GM19452 (cell line): ENCODE measurements around the gene LOXL3.

Source experiments
- ATAC-seq: cut with Tn5 transposase; IDR thresholded peaks from one replicate; pipeline ENCODE4 v1.9.1; 2021; ENCODE audit not compliant: unreplicated experiment

Gene LOXL3

GRCh38 chr2:74510272-74510671 is 43.5 kb downstream of the LOXL3 start:
- no peak for ATAC-seq

DNA sequence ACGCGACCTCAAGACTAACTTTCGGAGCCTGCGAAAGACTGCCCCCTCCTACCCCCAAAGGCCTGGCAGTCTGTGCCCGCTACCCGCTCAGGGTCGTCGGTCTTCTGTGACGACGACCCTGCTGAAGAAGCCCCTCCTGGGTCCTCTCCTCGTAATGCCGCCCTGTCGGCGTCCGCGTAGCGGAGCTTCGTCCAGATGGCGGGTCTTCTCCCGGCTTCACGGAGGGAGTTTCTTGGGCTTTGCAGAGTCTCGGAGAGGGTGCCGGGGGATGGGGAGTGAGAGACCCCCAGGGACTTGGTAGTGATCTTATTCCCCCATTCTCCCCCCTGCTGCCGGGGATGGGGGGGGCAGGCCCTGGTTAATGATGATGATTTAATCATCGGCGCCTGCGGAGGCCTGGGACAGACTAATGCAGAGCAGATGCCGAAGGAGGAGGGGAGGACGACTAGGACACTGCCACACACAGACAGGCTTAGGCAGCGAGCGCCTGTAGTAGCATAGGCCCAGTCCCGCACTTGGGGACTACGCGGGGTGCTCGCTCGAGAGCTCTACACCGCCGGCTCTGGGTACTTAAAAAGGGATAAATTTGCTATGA is 45.7 kb downstream of the LOXL3 start:
- no peak for ATAC-seq

DNA sequence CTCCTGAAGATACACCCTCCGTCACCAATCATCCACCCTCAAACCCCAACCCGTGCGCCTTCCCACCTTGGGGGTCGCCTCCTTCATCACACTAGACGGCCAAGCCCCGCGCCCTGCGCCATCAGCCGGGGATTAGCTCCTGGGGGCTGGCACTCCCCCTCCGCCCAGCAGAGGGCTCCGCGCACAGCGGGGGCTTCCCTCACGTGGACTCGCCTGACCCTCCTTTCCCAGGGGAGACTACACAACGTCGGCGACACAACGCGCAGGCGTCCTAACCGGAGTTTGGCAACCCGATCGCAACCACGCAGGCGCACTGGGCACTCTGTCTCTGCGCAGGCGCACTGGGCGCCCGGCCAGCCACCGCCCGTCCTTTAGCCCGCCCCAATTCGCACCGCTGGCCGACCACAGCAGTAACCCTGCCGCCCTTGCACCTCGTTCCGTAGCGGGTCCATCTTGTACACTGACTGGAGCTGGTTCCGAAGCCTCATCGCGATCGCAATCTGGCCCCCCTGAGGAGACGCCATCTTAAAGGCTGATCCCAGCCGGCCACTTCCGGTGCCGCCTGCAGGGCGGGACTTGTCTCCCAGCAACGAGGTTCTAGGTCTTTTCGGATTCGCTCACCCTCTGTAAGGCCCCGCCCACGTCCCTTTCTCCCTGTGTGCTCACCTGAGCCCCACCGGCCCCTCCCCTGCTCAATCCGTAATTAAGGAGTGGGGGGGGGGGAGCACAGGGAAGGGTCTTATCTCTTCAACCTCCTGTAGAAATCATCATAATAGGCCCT is 46.4 kb downstream of the LOXL3 start, which contains the start of gene PCGF1:
Gene PCGF1, minus strand, starts transcription at position 551 of the 781 bp plus-strand sequence. Its CDS starts 27 bp downstream, at position 524.
- ATAC-seq, result peak; percentile 86

- ATAC-seq, result no peak
These were observed 48.1 kb downstream of the LOXL3 start for GRCh38 chr2:74505448-74506246.

DNA sequence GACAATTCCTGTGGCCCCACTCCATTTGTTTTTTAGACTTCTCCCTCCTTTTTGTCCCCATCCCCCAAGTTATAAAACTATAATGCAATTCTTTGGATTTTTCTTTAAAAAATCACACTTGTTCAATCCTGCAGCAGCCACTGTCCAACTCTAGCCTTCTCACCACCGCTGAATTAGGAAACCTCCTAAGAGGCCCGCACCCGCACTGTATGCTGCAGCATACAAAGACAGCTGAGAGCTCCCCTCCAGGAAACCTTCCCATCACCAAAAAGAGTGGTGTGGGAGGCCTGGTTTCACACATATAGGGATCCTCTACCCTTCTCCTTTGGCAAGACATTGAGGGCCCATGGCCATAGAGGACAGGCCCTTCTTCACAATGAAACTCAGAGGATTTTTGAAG is 49.2 kb downstream of the LOXL3 start:
- ATAC-seq, result no peak

DNA sequence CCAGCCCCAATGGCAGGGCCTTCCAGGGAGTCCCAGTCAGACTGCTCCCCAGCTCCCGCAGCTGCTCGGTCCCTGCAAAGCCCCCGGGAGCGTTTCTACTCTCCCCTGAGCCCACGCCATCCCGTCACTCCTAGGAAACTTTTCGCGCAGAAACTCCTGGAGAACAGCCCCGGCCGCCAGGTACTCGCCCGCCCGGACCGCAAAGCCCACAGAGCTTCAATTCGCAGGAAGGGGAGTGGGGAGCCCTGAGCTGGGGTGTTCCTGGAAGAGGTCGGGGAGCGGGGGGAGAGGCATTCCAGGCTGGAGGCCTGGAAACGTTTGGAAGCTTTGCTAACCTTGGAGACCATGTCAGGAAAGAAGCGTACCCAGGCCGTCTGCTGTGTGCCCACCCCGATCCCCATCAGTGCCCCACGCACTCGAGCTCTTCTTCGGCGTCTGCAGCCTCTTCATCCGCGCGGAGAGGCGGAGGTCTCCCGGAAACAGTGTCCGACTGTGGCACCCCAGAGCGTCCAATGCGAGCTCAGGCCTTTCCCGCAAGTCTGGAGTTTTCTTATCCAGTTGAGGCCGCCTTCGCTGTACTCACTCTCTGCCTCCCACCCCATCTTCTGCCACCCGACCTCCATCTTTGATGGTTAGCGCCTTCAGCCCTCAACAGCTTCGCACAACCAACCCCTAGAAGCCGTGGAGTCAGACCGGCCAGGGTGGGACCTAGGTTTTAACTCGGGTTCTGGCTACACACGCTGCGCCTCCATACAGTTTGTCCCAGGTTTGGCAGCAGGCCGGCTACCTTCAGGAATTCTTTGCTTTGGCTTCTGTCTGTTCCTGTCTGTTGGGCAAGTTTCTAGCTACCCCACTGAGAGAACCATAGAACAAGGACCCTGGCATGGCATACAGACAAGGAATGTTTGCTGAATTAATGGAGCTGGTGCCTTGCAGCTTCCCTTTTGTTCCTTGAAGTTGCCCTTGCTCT is 50.0 kb downstream of the LOXL3 start:
- no peak for ATAC-seq

- peak; percentile 50 for ATAC-seq
These were observed 50.8 kb downstream of the LOXL3 start for GRCh38 chr2:74502720-74503505.

- ATAC-seq, result no peak
These were observed 51.5 kb downstream of the LOXL3 start for GRCh38 chr2:74502147-74502719.

- ATAC-seq, result no peak
These were observed 52.2 kb downstream of the LOXL3 start for GRCh38 chr2:74501335-74502071.

- no peak for ATAC-seq
These were observed 53.2 kb downstream of the LOXL3 start for GRCh38 chr2:74500578-74500946.

DNA sequence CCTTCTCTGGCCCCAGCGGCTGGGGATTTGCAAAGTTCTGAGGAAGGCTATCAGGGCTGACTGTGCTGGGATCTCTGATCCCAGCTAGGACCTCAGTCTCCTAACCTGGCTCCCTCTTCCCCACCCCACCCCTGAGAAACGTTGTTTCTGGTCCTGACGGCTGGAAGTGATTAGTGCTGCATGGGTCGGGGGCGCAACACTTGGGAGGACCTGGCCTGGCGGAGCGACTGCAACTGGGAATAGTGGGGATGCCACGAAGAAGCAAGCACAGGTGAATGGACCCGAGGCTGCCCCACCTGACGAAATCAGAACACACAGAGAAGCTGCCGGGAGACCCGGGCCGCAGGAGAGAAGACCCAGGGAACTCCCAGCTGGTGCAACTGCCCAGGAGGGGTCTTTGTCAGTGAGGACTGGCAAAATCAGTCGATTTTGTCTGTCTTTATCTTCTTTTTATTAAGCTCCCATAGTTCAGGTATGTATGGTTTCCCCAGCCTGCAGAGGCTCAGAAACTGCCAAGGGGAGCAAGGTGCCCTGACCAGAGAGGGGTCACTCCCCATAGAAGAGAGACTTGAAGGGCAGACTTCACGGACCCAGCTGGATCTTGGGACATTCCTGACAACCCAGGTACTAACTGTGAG is 53.7 kb downstream of the LOXL3 start:
- no peak for ATAC-seq

DNA sequence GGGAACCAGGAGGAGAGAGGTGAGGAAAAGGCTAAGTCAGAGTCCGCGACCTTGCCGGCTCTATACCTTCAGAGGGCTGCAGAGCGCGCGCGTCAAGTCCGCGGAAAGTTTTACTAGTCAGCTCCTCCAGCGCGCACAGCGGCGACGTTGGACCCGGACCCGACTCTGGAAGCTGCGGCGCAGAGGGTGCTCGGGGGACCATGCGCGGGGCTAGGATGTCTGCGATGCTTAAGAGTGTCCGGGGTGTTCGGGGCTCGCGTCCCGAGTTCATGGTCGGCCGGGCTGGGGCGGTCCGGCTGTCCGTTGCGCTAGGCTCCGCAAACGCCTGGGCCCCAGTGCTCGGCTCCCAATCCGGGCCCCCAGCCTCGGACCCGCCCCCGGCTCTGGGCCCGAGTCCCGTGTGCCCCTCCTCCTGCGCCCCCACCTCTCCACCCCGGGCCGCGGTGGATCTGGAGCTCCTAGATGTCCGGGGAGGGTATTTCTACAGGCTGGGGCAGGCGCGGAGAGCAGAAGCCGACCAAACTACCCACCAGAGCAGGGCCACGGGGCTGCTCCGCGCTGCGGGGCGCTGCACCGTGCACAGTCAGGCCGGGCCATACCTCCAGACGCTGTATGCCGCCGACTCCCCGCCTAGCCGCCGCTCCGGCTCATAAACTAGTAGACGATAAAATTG is 54.3 kb downstream of the LOXL3 start, which contains the start of gene LBX2:
Gene LBX2, minus strand, starts transcription at position 337 of the 673 bp plus-strand sequence. Its CDS starts 66 bp downstream, at position 271.
- ATAC-seq, result no peak

GRCh38 chr2:74498500-74499266 is 55.1 kb downstream of the LOXL3 start:
- no peak for ATAC-seq

DNA sequence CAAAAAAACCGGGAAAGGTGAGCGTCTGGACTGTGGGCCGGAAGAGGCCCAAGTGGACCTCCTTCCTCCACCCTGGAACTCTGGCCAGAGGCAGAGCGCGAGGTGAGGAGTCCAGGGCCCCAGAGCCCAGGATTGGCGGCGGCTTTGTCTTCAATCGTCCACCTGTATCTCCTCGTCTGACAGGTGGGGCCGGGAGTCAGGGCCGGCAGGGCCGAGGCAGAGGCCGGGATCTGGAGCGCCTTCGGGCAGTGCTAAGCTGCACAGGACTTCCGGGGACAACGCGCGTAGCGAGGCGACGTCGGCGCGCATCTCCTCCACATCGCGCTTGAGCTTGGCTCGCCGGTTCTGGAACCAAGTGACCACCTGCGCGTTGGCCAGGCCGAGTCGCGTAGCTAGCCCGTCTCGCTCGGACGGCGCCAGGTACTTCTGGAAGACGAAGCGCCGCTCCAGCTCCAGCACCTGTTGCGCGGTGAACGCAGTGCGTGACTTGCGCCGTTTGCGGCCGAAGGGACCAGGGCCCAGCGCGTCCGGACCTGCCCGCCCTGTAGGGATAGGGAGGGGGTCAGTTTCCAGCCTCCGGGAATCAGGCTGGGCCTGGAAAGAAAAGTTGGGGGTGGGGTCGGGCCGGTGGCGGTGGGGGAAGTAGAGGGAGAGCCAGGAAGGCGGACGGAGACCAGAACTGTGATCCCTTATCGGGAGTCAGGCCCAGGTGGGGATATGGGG is 55.8 kb downstream of the LOXL3 start:
- ATAC-seq, result no peak

DNA sequence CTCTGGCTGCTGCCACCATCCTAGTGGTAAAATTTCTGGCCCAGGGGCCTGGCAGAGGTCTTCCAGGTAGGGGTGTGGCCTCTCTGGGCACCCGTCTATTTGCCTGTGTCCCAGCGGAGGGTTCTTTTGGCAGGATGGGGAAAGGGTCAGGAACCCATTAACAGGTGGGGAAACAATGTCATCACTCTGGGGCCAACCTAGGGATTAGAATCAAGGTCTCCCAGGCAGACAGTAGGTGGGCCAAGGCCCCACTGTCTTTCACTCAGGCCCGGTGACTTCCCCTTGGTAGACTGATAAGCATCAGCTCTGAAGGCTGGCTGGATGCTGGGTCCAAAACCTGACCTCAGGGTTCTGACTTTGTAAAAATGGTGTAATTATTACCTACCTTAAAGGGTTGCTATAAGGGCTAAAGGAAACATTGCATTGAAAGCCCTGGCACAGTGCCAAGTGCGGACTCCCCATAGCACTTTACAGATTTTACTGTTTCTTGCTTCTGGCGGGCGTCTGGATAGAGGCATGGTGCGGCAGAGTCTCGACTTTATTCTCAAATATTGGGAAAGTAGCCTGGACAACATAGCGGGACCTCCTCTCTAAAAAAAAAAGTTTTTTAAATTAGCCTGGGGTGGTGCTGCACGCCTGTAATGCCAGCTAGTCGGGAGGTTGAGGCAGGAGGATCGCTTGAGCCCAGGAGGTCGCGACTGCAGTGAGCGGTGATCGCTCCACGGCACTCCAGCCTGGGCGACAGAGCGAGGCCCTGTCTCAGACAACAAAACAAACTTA is 56.6 kb downstream of the LOXL3 start:
- ATAC-seq, result no peak
